ENCODE measurements around the gene CDC14A.
"Not testable (repeated sequence)": the region's sequence is repeated elsewhere in the genome, so short reads cannot be mapped to it uniquely, and the experiment has no call there.

CDC14A gene

GRCh38 chr1:100362821-100363466, 10.6 kb downstream of the CDC14A start:
- no peak for DNase-seq (ENCODE audit: low read depth in 2 of 2)

- DNase-seq (ENCODE audit: low read depth in 2 of 2) = no peak
These were observed 11.5 kb downstream of the CDC14A start for GRCh38 chr1:100363831-100364230.

DNA sequence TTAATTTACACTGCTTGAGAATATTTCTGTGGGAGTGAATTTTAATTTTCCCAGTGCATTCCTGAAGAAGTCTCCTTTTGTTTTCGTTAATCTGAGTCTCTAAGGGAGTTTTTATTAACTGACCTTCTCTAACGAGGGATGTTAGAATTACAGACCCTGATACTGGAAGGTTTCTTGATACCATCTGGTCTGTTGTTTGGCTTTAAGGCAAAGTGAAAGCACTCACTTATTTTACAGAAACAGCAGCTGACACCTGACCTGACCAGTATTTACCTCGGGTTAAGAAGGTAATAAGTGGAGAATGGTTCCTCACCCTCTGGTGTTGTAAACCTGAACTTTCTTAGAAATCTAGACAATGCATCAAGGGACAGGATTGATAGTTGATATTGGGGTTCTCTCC, 12.4 kb downstream of the CDC14A start:
- DNase-seq (ENCODE audit: low read depth in 2 of 2) = no peak

DNA sequence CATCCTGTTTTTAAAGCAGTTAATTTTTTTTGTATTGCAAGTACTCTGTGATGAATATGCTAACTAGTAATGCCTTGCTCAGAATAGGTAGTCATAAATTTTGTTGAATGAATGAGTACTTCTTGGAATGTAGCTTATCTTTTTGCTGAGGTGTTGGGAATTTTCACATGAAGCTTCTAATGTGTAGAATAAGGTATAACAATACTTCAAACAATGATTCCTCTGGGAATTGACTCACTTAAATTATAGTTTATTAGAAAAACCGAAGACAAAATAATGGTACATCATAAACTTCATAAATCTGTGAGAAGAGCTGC, 13.9 kb downstream of the CDC14A start:
- DNase-seq (ENCODE audit: low read depth in 2 of 2) = no peak

- DNase-seq (ENCODE audit: low read depth in 2 of 2) = not testable (repeated sequence)
These were observed 17.0 kb downstream of the CDC14A start for GRCh38 chr1:100369339-100369738.

DNA sequence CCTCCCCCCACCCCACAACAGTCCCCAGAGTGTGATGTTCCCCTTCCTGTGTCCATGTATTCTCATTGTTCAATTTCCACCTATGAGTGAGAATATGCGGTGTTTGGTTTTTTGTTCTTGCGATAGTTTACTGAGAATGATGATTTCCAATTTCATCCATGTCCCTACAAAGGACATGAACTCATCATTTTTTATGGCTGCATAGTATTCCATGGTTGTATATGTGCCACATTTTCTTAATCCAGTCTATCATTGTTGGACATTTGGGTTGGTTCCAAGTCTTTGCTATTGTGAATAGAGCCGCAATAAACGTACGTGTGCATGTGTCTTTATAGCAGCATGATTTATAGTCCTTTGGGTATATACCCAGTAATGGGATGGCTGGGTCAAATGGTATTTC, 21.6 kb downstream of the CDC14A start:
- not testable (repeated sequence) for DNase-seq (ENCODE audit: low read depth in 2 of 2)

GRCh38 chr1:100376890-100377289, 24.6 kb downstream of the CDC14A start:
- DNase-seq (ENCODE audit: low read depth in 2 of 2) = not testable (repeated sequence)

DNA sequence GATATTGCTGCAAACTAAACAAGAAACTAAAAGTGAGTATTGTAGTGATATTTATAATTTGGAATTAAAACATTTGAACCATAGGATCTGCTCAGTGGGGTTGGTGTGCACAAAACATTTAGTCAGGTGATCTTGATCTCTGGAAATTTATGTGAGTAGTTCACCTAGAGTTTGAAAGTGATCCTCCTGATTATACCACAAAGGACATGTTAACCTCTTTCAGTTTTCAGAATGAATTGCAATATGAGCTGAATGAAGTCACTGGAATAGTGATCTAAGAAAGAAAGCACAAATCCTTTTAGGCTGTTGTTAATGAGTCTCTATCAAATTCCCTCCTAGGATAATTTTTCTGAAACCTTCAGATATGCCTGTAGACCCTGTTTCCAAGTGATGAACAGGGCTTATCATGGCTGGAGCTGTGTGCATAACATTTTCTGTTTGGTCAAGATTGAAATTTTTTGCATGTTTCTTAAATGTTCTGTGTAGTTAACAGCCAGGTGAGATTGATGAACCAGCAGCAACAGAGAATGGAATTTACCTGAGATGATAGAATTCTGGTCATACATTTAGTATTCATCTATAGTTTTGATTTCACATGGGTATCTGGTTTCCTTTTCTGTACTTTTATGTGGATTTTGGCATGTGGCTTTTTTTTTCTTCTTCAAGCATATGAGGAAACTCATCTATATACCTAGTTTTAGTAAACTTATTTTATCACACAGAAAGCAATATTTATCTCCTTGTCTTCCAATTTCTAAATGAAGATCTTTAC, 25.5 kb downstream of the CDC14A start:
- no peak for DNase-seq (ENCODE audit: low read depth in 2 of 2)

GRCh38 chr1:100378956-100379355, 26.6 kb downstream of the CDC14A start:
- no peak for DNase-seq (ENCODE audit: low read depth in 2 of 2)

GRCh38 chr1:100380635-100381034, 28.3 kb downstream of the CDC14A start:
- no peak for DNase-seq (ENCODE audit: low read depth in 2 of 2)

DNA sequence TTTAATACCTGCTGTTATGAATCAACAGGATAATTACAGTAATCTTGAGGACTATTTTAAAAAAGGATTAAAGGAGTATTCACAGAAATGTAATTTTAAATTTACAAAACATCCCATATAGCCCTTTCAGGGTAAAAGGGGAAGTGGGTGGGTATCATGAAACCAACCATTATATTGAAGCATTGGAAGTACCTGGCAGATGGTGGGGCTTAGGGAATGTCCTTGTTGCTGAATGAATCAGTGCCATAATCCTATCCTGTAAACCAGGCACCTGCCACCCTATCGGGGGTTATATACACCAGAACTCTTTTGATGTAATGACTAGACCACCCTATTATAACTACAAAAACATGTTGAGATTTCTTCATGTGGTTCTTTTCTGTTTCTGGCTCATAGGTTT, 30.4 kb downstream of the CDC14A start:
- DNase-seq (ENCODE audit: low read depth in 2 of 2) = no peak

DNA sequence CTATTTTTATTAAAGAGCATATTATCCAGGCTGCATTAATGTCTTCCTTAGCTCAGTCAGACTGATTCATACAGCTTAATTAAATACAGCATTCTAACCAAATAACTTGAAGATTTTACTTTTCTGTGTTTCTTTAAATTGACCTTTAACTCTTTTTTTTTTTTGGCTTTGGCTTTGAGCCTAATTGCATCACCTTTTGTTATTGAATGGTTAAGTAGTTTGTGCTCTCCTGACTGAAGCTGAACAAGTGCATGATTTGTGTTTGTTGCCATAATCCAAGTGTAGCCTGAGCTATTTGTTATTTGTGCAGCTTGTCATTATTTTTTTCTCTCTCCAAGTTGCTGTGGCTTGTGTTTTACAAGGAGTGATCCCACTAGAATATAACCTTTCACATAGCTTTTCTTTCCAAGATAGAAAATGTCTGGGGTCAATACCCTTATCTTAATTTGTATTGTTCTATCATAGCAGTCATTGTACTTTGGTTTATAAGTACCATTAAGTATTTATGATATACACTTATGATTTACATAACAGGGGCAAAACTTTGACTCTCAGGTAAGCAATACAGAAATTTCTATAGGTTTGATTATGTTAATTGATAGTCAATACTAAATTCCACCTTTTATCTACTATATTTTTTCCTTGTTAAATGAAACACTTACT, 31.6 kb downstream of the CDC14A start:
- DNase-seq (ENCODE audit: low read depth in 2 of 2) = no peak

DNA sequence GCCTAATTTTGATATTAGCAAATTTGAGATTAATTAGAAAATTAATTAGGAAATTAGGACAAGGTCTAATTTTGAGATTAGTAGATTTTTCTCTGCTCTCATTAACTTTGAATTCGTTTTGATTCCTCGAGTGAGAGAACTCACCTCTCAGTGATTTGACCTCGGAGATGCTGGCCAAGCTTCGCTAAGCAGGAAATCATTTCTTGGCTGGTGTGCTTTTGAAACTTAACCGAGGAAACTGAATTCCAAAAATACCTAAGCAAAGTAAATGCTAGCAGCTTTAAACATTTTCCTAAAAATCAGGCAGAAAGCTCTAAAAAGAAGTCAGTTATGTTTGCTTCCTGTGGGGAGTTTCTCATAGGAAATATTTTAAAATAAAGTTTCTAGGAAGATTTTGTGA, 34.9 kb downstream of the CDC14A start:
- DNase-seq (ENCODE audit: low read depth in 2 of 2) = no peak

- DNase-seq (ENCODE audit: low read depth in 2 of 2) = no peak
These were observed 35.5 kb downstream of the CDC14A start for GRCh38 chr1:100387657-100388350.

DNA sequence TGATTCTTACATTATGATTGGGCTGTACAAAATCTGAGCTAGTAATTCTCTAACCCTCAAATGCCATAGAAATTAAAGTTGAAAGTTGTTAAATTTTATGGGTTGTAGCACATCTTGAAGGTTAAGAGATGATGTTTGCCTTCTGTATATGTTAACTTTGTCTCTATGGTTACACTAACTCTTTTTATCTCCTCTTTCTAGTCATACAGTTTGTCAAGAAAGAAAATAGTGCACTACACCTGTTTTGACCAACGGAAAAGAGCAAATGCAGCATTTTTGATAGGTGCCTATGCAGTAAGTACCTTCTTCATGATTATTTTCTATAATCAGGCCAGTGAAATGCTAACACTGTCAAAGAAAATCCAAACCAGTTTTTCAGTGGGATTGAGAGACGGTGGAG, 38.2 kb downstream of the CDC14A start:
- no peak for DNase-seq (ENCODE audit: low read depth in 2 of 2)

GRCh38 chr1:100391675-100392074, 39.4 kb downstream of the CDC14A start:
- DNase-seq (ENCODE audit: low read depth in 2 of 2) = no peak

- DNase-seq (ENCODE audit: low read depth in 2 of 2) = no peak
These were observed 40.5 kb downstream of the CDC14A start for GRCh38 chr1:100392756-100393155.

DNA sequence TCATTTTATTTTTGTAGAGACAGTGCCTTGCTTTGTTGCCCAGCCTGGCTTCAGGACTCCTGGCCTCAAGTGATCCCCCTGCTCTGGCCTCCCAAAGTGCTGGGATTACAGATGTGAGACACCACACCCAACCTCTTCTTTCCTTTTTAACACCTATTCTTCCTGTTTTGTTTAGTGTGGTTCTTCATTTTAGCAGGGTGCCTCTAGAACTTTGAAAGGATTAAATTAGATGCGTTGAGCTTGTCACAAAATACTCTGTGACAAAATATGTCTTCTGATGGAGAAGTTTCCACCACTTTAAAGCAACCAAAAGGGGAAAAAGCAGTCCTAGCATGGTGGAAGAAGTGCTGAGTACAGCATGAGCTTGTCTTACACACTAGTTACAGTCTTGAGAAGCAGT, 42.0 kb downstream of the CDC14A start:
- no peak for DNase-seq (ENCODE audit: low read depth in 2 of 2)

GRCh38 chr1:100395913-100396312, 43.6 kb downstream of the CDC14A start:
- DNase-seq (ENCODE audit: low read depth in 2 of 2) = no peak

GRCh38 chr1:100396651-100397050, 44.3 kb downstream of the CDC14A start:
- DNase-seq (ENCODE audit: low read depth in 2 of 2) = no peak

DNA sequence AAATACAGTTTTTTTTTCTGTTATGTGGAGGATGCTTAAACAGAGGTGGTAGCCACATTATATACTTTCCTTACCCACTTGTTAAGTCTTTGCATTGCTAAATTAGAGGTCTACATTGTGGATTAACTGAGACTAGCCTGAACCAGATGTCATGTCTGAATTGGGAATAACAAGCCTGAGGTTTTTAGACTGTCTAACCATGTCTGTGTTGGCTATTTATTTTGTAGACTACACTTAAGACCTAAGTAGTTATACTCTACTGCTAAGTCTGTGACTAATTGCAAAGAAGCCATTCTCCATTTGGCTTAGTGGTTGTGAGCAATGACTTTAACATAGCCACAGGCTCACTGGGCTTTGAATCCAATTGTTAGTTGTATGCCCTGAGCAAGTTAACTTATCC, 45.4 kb downstream of the CDC14A start:
- DNase-seq (ENCODE audit: low read depth in 2 of 2) = no peak

GRCh38 chr1:100398648-100399047, 46.3 kb downstream of the CDC14A start:
- DNase-seq (ENCODE audit: low read depth in 2 of 2) = no peak

DNA sequence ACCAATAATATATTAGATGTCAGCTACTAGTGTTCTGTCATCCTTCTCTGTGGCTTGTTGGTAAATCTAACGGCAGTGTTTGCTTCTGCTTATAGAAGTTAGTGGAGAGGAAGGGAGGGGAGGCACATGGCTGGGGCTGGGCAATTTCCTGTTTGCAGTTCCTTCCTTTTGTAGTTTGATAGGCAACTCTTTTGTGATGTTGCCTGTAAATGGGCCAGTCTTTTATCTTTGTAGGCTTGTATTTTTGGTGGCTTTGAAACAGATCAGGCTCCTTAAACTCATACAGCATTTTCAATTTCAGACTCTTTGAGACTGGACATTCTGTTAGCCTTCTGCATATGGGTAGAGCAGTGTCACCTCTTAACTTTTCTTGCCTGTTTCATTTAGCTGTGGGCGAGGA, 48.1 kb downstream of the CDC14A start:
- peak in 1 of 2 experiments; percentile 24 for DNase-seq (ENCODE audit: low read depth in 2 of 2)

Measured in stimulated activated CD4-positive, alpha-beta T cell treated with anti-CD3 and anti-CD28 coated beads, Interleukin-12 subunit alpha, Interleukin-12 subunit beta, amount 100 ng/mL, for 24 hours (primary cell).